IMR-90 (cell line): Measurements from ENCODE around the gene SLC39A11. TPM values are rescaled to one million over a fixed set of nuclear protein-coding genes. Genes with fewer than 3 reads are reported as not detected.
A peak's percentile ranks its signal among the peaks of the same experiment; 100 is the strongest.

Source experiments
- ATAC-seq: fragments of 200-7000 bp; cut with Tn5 transposase; 2 replicates; pipeline ENCODE4 v1.9.1; 2020; ENCODE audit warnings: low read depth, mild to moderate bottlenecking, moderate library complexity
- BruUV-seq: library from RNA; stranded (reverse); fragments of 400-500 nt; replicated peaks from 2 replicates; lab custom pipeline; 2021; lab: Mats Ljungman, UMichigan
- CTCF ChIA-PET: fragments of 300-600 bp; formaldehyde crosslinking; extraction: SDS; loops from one replicate; lab custom pipeline; 2021; ENCODE audit warnings: antibody characterized with exemption; lab: Yijun Ruan, JAX
- POLR2A ChIA-PET: fragments of 300-600 bp; sonication (Branson Sonifier 250); formaldehyde crosslinking; loops from one replicate; lab custom pipeline; 2022; ENCODE audit warnings: antibody characterized with exemption; ENCODE audit not compliant: unreplicated experiment; lab: Charles Lee
- DNase-seq: peaks from one replicate; pipeline ENCODE4 v3.0.0; 2013
- H2AFZ ChIP-seq: replicated peaks from 2 replicates; pipeline ENCODE3; 2013; ENCODE audit warnings: low read length, mild to moderate bottlenecking; ENCODE audit not compliant: poor library complexity
- H2AK5ac ChIP-seq: 2 replicates; pipeline ENCODE4 v1.6.1; 2013; ENCODE audit warnings: low read depth, low read length, inconsistent platforms
- H2AK9ac ChIP-seq: replicated peaks from 2 replicates; pipeline ENCODE3; 2013; ENCODE audit warnings: mild to moderate bottlenecking, low read depth, low read length, moderate library complexity; ENCODE audit not compliant: poor library complexity
- H2BK120ac ChIP-seq: 2 replicates; pipeline ENCODE4 v1.6.1; 2013; ENCODE audit warnings: low read depth, low read length, inconsistent platforms
- H2BK15ac ChIP-seq: 3 replicates; pipeline ENCODE4 v1.6.1; 2013; ENCODE audit warnings: low read depth, low read length, inconsistent platforms
- H2BK20ac ChIP-seq: 2 replicates; pipeline ENCODE4 v1.6.1; 2013; ENCODE audit warnings: low read depth, mild to moderate bottlenecking, inconsistent platforms, low read length, moderate library complexity
- H2BK5ac ChIP-seq: 2 replicates; pipeline ENCODE4 v1.6.1; 2013; ENCODE audit warnings: mild to moderate bottlenecking, low read depth, low read length, inconsistent platforms; ENCODE audit not compliant: poor library complexity, severe bottlenecking
- H3K14ac ChIP-seq: replicated peaks from 2 replicates; pipeline ENCODE4 v1.6.1; 2013; ENCODE audit warnings: low read depth, low read length, inconsistent platforms
- H3K18ac ChIP-seq: 2 replicates; pipeline ENCODE4 v1.6.1; 2013; ENCODE audit warnings: low read depth, low read length, control low read depth
- H3K23ac ChIP-seq: 2 replicates; pipeline ENCODE4 v1.6.1; 2013; ENCODE audit warnings: low read depth, low read length, inconsistent platforms
- H3K27ac ChIP-seq: 2 replicates; pipeline ENCODE4 v1.5.1; 2013; ENCODE audit warnings: mild to moderate bottlenecking, control low read depth, low read length; ENCODE audit not compliant: insufficient read depth
- H3K27me3 ChIP-seq: 2 replicates; pipeline ENCODE4 v1.6.1; 2013; ENCODE audit warnings: low read length; ENCODE audit not compliant: control insufficient read depth, insufficient read depth
- H3K36me3 ChIP-seq: 2 replicates; pipeline ENCODE4 v1.6.1; 2013; ENCODE audit warnings: low read length, mixed read lengths; ENCODE audit not compliant: control insufficient read depth, insufficient read depth
- H3K4ac ChIP-seq: 2 replicates; pipeline ENCODE4 v1.6.1; 2013; ENCODE audit warnings: low read depth, low read length, inconsistent platforms
- H3K4me1 ChIP-seq: 2 replicates; pipeline ENCODE4 v1.6.1; 2013; ENCODE audit warnings: low read length, mixed read lengths; ENCODE audit not compliant: control insufficient read depth, insufficient read depth
- H3K4me2 ChIP-seq: 2 replicates; pipeline ENCODE4 v1.6.1; 2013; ENCODE audit warnings: low read depth, mild to moderate bottlenecking, control low read depth, low read length, moderate library complexity
- H3K4me3 ChIP-seq: 2 replicates; pipeline ENCODE4 v1.5.1; 2013; ENCODE audit warnings: low read depth, mild to moderate bottlenecking, control low read depth, low read length, moderate library complexity; ENCODE audit not compliant: insufficient read depth
- H3K56ac ChIP-seq: 2 replicates; pipeline ENCODE4 v1.6.1; 2013; ENCODE audit warnings: low read length, inconsistent platforms; ENCODE audit not compliant: insufficient read depth; ENCODE audit errors: extremely low read depth
- H3K79me1 ChIP-seq, 2 experiments: 2 replicates each; pipeline ENCODE4 v1.6.1; 2013; ENCODE audit warnings: low read length in 2 of 2, inconsistent platforms in 1 of 2, low read depth in 1 of 2
- H3K9ac ChIP-seq: 2 replicates; pipeline ENCODE4 v1.6.1; 2013; ENCODE audit warnings: low read depth, low read length, control low read depth
- H3K9me1 ChIP-seq: 2 replicates; pipeline ENCODE4 v1.6.1; 2013; ENCODE audit warnings: low read length, inconsistent platforms; ENCODE audit not compliant: insufficient read depth
- H3K9me3 ChIP-seq: 2 replicates; pipeline ENCODE4 v1.6.1; 2013; ENCODE audit warnings: low read length; ENCODE audit not compliant: control insufficient read depth, insufficient read depth
- H4K20me1 ChIP-seq: 2 replicates; pipeline ENCODE4 v1.6.1; 2013; ENCODE audit warnings: low read length, inconsistent platforms; ENCODE audit not compliant: insufficient read depth
- H4K5ac ChIP-seq: 2 replicates; pipeline ENCODE4 v1.6.1; 2013; ENCODE audit warnings: mild to moderate bottlenecking, low read depth, low read length, control low read depth
- H4K8ac ChIP-seq, 2 experiments: 2 replicates each; pipeline ENCODE4 v1.6.1; 2013; ENCODE audit warnings: low read depth in 2 of 2, low read length in 2 of 2, control low read depth in 1 of 2, inconsistent platforms in 1 of 2
- H4K91ac ChIP-seq: 2 replicates; pipeline ENCODE4 v1.6.1; 2013; ENCODE audit warnings: low read depth, low read length, inconsistent platforms; ENCODE audit not compliant: insufficient read depth
- CEBPB ChIP-seq: IDR thresholded peaks from 2 replicates; pipeline ENCODE4 v1.6.1; 2012; ENCODE audit warnings: low read depth, low read length, improper control_type of control experiment
- MAFK ChIP-seq: IDR thresholded peaks from 2 replicates; pipeline ENCODE4 v1.6.1; 2012; ENCODE audit warnings: low read depth, low read length, improper control_type of control experiment
- MAZ ChIP-seq: IDR thresholded peaks from 2 replicates; pipeline ENCODE4 v1.6.1; 2012; ENCODE audit warnings: low read depth, mild to moderate bottlenecking, low read length, improper control_type of control experiment, moderate library complexity, borderline replicate concordance
- MXI1 ChIP-seq: IDR thresholded peaks from 2 replicates; pipeline ENCODE4 v1.6.1; 2012; ENCODE audit warnings: low read depth, mild to moderate bottlenecking, low read length, moderate library complexity, borderline replicate concordance
- NFE2L2 ChIP-seq: fragments of 150-350 bp; IDR thresholded peaks from 2 replicates; pipeline ENCODE4 v1.6.1; 2016; ENCODE audit warnings: low read depth, mild to moderate bottlenecking, low read length
- POLR2A ChIP-seq: IDR thresholded peaks from 2 replicates; pipeline ENCODE4 v1.6.1; 2012; ENCODE audit warnings: mild to moderate bottlenecking, low read depth, low read length
- RCOR1 ChIP-seq: IDR thresholded peaks from 2 replicates; pipeline ENCODE4 v1.6.1; 2012; ENCODE audit warnings: mild to moderate bottlenecking, low read length, improper control_type of control experiment; ENCODE audit not compliant: insufficient replicate concordance
- RFX5 ChIP-seq: IDR thresholded peaks from 2 replicates; pipeline ENCODE4 v1.8.0; 2012; ENCODE audit warnings: low read depth, mild to moderate bottlenecking, low read length, moderate library complexity
- SMC3 ChIP-seq: fragments of 150-350 bp; IDR thresholded peaks from 2 replicates; pipeline ENCODE4 v1.6.1; 2016; ENCODE audit warnings: low read depth, mild to moderate bottlenecking, antibody characterized with exemption, low read length, moderate library complexity
- USF2 ChIP-seq: fragments of 150-350 bp; IDR thresholded peaks from 2 replicates; pipeline ENCODE4 v1.6.1; 2017; ENCODE audit warnings: mild to moderate bottlenecking, antibody characterized with exemption, low read length, low read depth
- WGBS, 2 experiments: methylation state at CpG; one replicate each; pipeline versions ENCODE4 v1.1.5 to v1.1.7; 2013; ENCODE audit warnings: missing lambda C conversion rate in 2 of 2; ENCODE audit not compliant: insufficient read length in 1 of 2; ENCODE audit errors: extremely low coverage in 2 of 2; 5-methylcytosine and 5-hydroxymethylcytosine counted together
- dilution Hi-C: fragments of 300-500 bp; cut with HindIII; formaldehyde crosslinking; loops from one replicate; pipeline ENCODE4 v1.14.3; 2018; ENCODE audit warnings: low sequenced_read_pairs; ENCODE audit not compliant: unreplicated experiment
- in situ Hi-C: fragments of 300-500 bp; cut with MboI; formaldehyde crosslinking; loops from 3 replicates; pipeline ENCODE4 v1.14.3; 2019; ENCODE audit warnings: low sequenced_read_pairs, inconsistent platforms, mixed read lengths
- intact Hi-C: fragments of 100-400 bp; cut with micrococcal nuclease; formaldehyde crosslinking; loops from 2 replicates; pipeline ENCODE4 v1.10.0; 2022
- polyA plus RNA-seq, 3 experiments: library from polyadenylated mRNA; depleted of rRNA; stranded (reverse); fragments of >200 nt; gene quantifications; 2 replicates each; pipeline ENCODE4 v1.2.3, GENCODE V29; 2012; ENCODE audit warnings: low replicate concordance in 1 of 3
- total RNA-seq: library from RNA; depleted of rRNA; stranded (reverse); fragments of >200 nt; gene quantifications from 2 replicates; pipeline ENCODE4 v1.2.3, GENCODE V29; 2012
- TF ChIP-seq, protein P1 (sequence below): conservative IDR thresholded peaks from 2 replicates; pipeline ENCODE4 v1.5.1; 2012; ENCODE audit warnings: mild to moderate bottlenecking, low read depth, low read length, improper control_type of control experiment
- TF ChIP-seq, protein P2 (sequence below): fragments of 150-350 bp; IDR thresholded peaks from 2 replicates; pipeline ENCODE4 v1.6.1; 2016; ENCODE audit warnings: low read depth, mild to moderate bottlenecking, low read length, moderate library complexity, borderline replicate concordance

SLC39A11 gene
- total and polyA plus RNA-seq, 2 of the 4 experiments (the other 2 are of a cell fraction): 8.8 to 14.3 TPM

- Histone ChIP-seq H3K79me1 (peaks cover 0 to 3% of the 10 kb centered on the region in 2 experiments; a peak in 1 of 4 replicates), H2AFZ (no peak overlapping the region), H2AK9ac (no peak overlapping the region), H4K8ac (no peak overlapping the region; a peak in 1 of 4 replicates), H3K23ac (no peak overlapping the region), H3K9me1 (peaks cover 4% of the 10 kb centered on the region), H3K27me3 (no peaks in the 10 kb centered on the region), H4K20me1 (no peaks in the 10 kb centered on the region), H4K5ac (peak overlapping the region; percentile 81), H2BK5ac (peak overlapping the region; percentile 25), H2BK20ac (peak overlapping the region; percentile 51; the same call in 1 of the 2 replicates), H3K4ac (peak overlapping the region; percentile 12; the same call in 1 of the 2 replicates), H3K18ac (peak overlapping the region; percentile 89), H3K27ac (peak overlapping the region; percentile 71; the same call in 1 of the 2 replicates), H3K4me2 (peak overlapping the region; percentile 83), H2AK5ac (no peak overlapping the region), H3K36me3 (no peaks in the 10 kb centered on the region), H3K9me3 (no peaks in the 10 kb centered on the region), H2BK120ac (peak overlapping the region; percentile 13; the same call in 1 of the 2 replicates), H3K56ac (no peak overlapping the region), H3K14ac (no peak overlapping the region), H3K9ac (no peak overlapping the region), H4K91ac (peak overlapping the region; percentile 40; the same call in 1 of the 2 replicates), H2BK15ac (peak overlapping the region; percentile 85; the same call in 1 of the 3 replicates), H3K4me3 (no peak overlapping the region), H3K4me1 (peaks cover 15% of the 10 kb centered on the region)
- intact Hi-C loops: loop anchor here (5.0 kb wide), 2 partner anchors 78 to 427 kb away; no protein-coding TSS in a partner anchor
- POLR2A ChIA-PET: no interaction called here
- dilution Hi-C loops: no loop called here
- TF ChIP-seq MAFK (no peak), CEBPB (no peak), RFX5 (no peak), SMC3 (no peak), MAZ (no peak), USF2 (no peak), POLR2A (no peak), RCOR1 (no peak), NFE2L2 (no peak), MXI1 (no peak)
- TF ChIP-seq, protein P1, sequence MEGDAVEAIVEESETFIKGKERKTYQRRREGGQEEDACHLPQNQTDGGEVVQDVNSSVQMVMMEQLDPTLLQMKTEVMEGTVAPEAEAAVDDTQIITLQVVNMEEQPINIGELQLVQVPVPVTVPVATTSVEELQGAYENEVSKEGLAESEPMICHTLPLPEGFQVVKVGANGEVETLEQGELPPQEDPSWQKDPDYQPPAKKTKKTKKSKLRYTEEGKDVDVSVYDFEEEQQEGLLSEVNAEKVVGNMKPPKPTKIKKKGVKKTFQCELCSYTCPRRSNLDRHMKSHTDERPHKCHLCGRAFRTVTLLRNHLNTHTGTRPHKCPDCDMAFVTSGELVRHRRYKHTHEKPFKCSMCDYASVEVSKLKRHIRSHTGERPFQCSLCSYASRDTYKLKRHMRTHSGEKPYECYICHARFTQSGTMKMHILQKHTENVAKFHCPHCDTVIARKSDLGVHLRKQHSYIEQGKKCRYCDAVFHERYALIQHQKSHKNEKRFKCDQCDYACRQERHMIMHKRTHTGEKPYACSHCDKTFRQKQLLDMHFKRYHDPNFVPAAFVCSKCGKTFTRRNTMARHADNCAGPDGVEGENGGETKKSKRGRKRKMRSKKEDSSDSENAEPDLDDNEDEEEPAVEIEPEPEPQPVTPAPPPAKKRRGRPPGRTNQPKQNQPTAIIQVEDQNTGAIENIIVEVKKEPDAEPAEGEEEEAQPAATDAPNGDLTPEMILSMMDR: no peak
- TF ChIP-seq, protein P2, sequence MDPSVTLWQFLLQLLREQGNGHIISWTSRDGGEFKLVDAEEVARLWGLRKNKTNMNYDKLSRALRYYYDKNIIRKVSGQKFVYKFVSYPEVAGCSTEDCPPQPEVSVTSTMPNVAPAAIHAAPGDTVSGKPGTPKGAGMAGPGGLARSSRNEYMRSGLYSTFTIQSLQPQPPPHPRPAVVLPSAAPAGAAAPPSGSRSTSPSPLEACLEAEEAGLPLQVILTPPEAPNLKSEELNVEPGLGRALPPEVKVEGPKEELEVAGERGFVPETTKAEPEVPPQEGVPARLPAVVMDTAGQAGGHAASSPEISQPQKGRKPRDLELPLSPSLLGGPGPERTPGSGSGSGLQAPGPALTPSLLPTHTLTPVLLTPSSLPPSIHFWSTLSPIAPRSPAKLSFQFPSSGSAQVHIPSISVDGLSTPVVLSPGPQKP: no peak
- whole genome bisulfite sequencing, 2 experiments: no CpG with 5 or more reads among the region's 6 CpGs
- in situ Hi-C loops: loop anchor here (5.0 to 25.0 kb wide), 3 partner anchors 168 to 427 kb away; no protein-coding TSS in a partner anchor
- DNase-seq: peak; percentile 81
- peak; percentile 46 for ATAC-seq
- CTCF ChIA-PET: interaction anchor here (1.0 kb wide), 1 partner anchor 200 kb away, joined by 3 read pairs; no protein-coding TSS in a partner anchor
- BruUV-seq: no TSS peak
These were observed 103.3 kb downstream of the SLC39A11 start for GRCh38 chr17:72989074-72989610.
